GM04504 (cell line): ENCODE results near the gene ZMYND11.

ENCODE experiments used
- DNase-seq: peaks from one replicate; pipeline ENCODE4 v3.0.0-alpha.2; 2012; ENCODE audit warnings: low read depth

Gene ZMYND11

GRCh38 chr10:135132-135600, at the start of gene ZMYND11:
ZMYND11 (plus strand) TSS chr10:135455; CDS start chr10:180013, 44,558 bp downstream.
- DNase-seq, result peak; percentile 38

- no peak for DNase-seq
These were observed 49.2 kb upstream of the ZMYND11 start for GRCh38 chr10:86031-86430.

- no peak for DNase-seq
These were observed 47.8 kb upstream of the ZMYND11 start for GRCh38 chr10:87177-88080.

GRCh38 chr10:88253-88652, 47.0 kb upstream of the ZMYND11 start:
- no peak for DNase-seq

- no peak for DNase-seq
These were observed 46.0 kb upstream of the ZMYND11 start for GRCh38 chr10:89248-89647.

- no peak for DNase-seq
These were observed 45.1 kb upstream of the ZMYND11 start for GRCh38 chr10:90161-90560.

GRCh38 chr10:91313-91712, 43.9 kb upstream of the ZMYND11 start:
- no peak for DNase-seq

- no peak for DNase-seq
These were observed 43.1 kb upstream of the ZMYND11 start for GRCh38 chr10:92153-92552.

GRCh38 chr10:92846-93245, 42.4 kb upstream of the ZMYND11 start:
- no peak for DNase-seq

GRCh38 chr10:94613-95012, 40.6 kb upstream of the ZMYND11 start:
- DNase-seq, result no peak

GRCh38 chr10:95356-96115, 39.7 kb upstream of the ZMYND11 start:
- no peak for DNase-seq

- DNase-seq, result no peak
These were observed 38.8 kb upstream of the ZMYND11 start for GRCh38 chr10:96466-96865.

GRCh38 chr10:104416-104815, 30.8 kb upstream of the ZMYND11 start:
- no peak for DNase-seq

- DNase-seq, result no peak
These were observed 30.2 kb upstream of the ZMYND11 start for GRCh38 chr10:104862-105565.

- no peak for DNase-seq
These were observed 29.4 kb upstream of the ZMYND11 start for GRCh38 chr10:105806-106205.

- no peak for DNase-seq
These were observed 28.5 kb upstream of the ZMYND11 start for GRCh38 chr10:106740-107139.

- DNase-seq, result no peak
These were observed 23.0 kb upstream of the ZMYND11 start for GRCh38 chr10:112246-112645.

- DNase-seq, result no peak
These were observed 10.4 kb upstream of the ZMYND11 start for GRCh38 chr10:124874-125273.

GRCh38 chr10:127612-128432, 7.4 kb upstream of the ZMYND11 start:
- no peak for DNase-seq

GRCh38 chr10:129810-130209, 5.4 kb upstream of the ZMYND11 start:
- DNase-seq, result no peak
